IMR-90 (cell line): ENCODE measurements around the gene MINAR2.

Experiments
- CEBPB ChIP-seq: IDR thresholded peaks from 2 replicates; pipeline ENCODE4 v1.6.1; 2012; ENCODE audit warnings: low read depth, low read length, improper control_type of control experiment
- CTCF ChIP-seq: conservative IDR thresholded peaks from 2 replicates; pipeline ENCODE4 v1.5.1; 2012; ENCODE audit warnings: mild to moderate bottlenecking, low read depth, low read length, improper control_type of control experiment
- POLR2A ChIP-seq: IDR thresholded peaks from 2 replicates; pipeline ENCODE4 v1.6.1; 2012; ENCODE audit warnings: mild to moderate bottlenecking, low read depth, low read length
- RCOR1 ChIP-seq: IDR thresholded peaks from 2 replicates; pipeline ENCODE4 v1.6.1; 2012; ENCODE audit warnings: mild to moderate bottlenecking, low read length, improper control_type of control experiment; ENCODE audit not compliant: insufficient replicate concordance
- TF ChIP-seq, protein P1 (sequence below): fragments of 150-350 bp; IDR thresholded peaks from 2 replicates; pipeline ENCODE4 v1.6.1; 2017; ENCODE audit warnings: mild to moderate bottlenecking, antibody characterized with exemption, low read length, low read depth

GRCh38 chr5:129768735-129769134 lies 20.8 kb downstream of the MINAR2 start:
- TF ChIP-seq CTCF (no peak), POLR2A (no peak), RCOR1 (no peak), CEBPB (no peak)
- TF ChIP-seq, protein P1, sequence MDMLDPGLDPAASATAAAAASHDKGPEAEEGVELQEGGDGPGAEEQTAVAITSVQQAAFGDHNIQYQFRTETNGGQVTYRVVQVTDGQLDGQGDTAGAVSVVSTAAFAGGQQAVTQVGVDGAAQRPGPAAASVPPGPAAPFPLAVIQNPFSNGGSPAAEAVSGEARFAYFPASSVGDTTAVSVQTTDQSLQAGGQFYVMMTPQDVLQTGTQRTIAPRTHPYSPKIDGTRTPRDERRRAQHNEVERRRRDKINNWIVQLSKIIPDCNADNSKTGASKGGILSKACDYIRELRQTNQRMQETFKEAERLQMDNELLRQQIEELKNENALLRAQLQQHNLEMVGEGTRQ = no peak
